WTC11 (cell line): ENCODE measurements around the gene ATXN1L. TPM values are rescaled to one million over a fixed set of nuclear protein-coding genes. Genes with fewer than 3 reads are reported as not detected.

ENCODE experiments used
- ATAC-seq: fragments of 200-7000 bp; cut with Tn5 transposase; 2 replicates; pipeline ENCODE4 v1.10.0; 2021; ENCODE audit warnings: mild to moderate bottlenecking, moderate library complexity
- CTCF ChIA-PET: fragments of 300-600 bp; sonication (Branson Sonifier 250); formaldehyde crosslinking; loops from one replicate; lab custom pipeline; 2021; ENCODE audit warnings: antibody characterized with exemption; lab: Charles Lee
- POLR2A ChIA-PET: fragments of 350-600 bp; sonication (Branson Sonifier 250); formaldehyde crosslinking; loops from one replicate; lab custom pipeline; 2021; ENCODE audit warnings: antibody characterized with exemption; lab: Charles Lee
- DNase-seq: peaks from one replicate; pipeline ENCODE4 v3.0.0; 2021; ENCODE audit warnings: low spot score
- H3K27ac Mint-ChIP-seq: 2 replicates; pipeline ENCODE4 v1.8.0; 2021; ENCODE audit warnings: mixed read lengths
- H3K27me3 Mint-ChIP-seq: 2 replicates; pipeline ENCODE4 v1.8.0; 2021; ENCODE audit warnings: low read depth, mild to moderate bottlenecking, moderate library complexity, mixed read lengths
- H3K36me3 Mint-ChIP-seq: 2 replicates; pipeline ENCODE4 v1.8.0; 2021; ENCODE audit warnings: mixed read lengths
- H3K4me1 Mint-ChIP-seq: 2 replicates; pipeline ENCODE4 v1.8.0; 2022; ENCODE audit warnings: mixed read lengths
- H3K4me3 Mint-ChIP-seq: 2 replicates; pipeline ENCODE4 v1.8.0; 2021; ENCODE audit warnings: mild to moderate bottlenecking, moderate library complexity, mixed read lengths
- H3K9me3 Mint-ChIP-seq: 2 replicates; pipeline ENCODE4 v1.8.0; 2021; ENCODE audit warnings: mixed read lengths
- ATF1 ChIP-seq: sonication (generic); formaldehyde crosslinking; IDR thresholded peaks from 2 replicates; pipeline ENCODE4 v1.8.1; 2023; ENCODE audit warnings: mild to moderate bottlenecking, moderate library complexity, missing genetic modification reagents
- ATF6 ChIP-seq: sonication (generic); formaldehyde crosslinking; IDR thresholded peaks from 2 replicates; pipeline ENCODE4 v1.8.1; 2023; ENCODE audit warnings: mild to moderate bottlenecking, missing genetic modification reagents
- CBFB ChIP-seq: sonication (generic); formaldehyde crosslinking; IDR thresholded peaks from 2 replicates; pipeline ENCODE4 v1.8.1; 2022; ENCODE audit warnings: mild to moderate bottlenecking, low read depth, missing genetic modification reagents
- E2F1 ChIP-seq: sonication (generic); formaldehyde crosslinking; IDR thresholded peaks from 2 replicates; pipeline ENCODE4 v1.8.0; 2022; ENCODE audit warnings: mild to moderate bottlenecking, missing genetic modification reagents
- FOXP1 ChIP-seq: sonication (generic); formaldehyde crosslinking; IDR thresholded peaks from 2 replicates; pipeline ENCODE4 v1.8.0; 2022; ENCODE audit warnings: missing genetic modification reagents, mild to moderate bottlenecking, moderate library complexity, borderline replicate concordance
- HMGA2 ChIP-seq: fragments of 250-450 bp; sonication (Bioruptor Pico); IDR thresholded peaks from 2 replicates; pipeline ENCODE4 v1.4.0; 2021; ENCODE audit warnings: mild to moderate bottlenecking, moderate library complexity
- JAZF1 ChIP-seq: fragments of 250-450 bp; sonication (Bioruptor Pico); IDR thresholded peaks from 2 replicates; pipeline ENCODE4 v1.9.0; 2021; ENCODE audit warnings: moderate library complexity, mild to moderate bottlenecking, inconsistent platforms
- KAT7 ChIP-seq: sonication (generic); formaldehyde crosslinking; IDR thresholded peaks from 2 replicates; pipeline ENCODE4 v1.8.1; 2023; ENCODE audit warnings: missing genetic modification reagents, mild to moderate bottlenecking, borderline replicate concordance
- OVOL2 ChIP-seq: fragments of 250-450 bp; sonication (Bioruptor Pico); IDR thresholded peaks from 2 replicates; pipeline ENCODE4 v1.9.0; 2021; ENCODE audit warnings: mild to moderate bottlenecking, borderline replicate concordance
- RELA ChIP-seq: sonication (generic); formaldehyde crosslinking; IDR thresholded peaks from 2 replicates; pipeline ENCODE4 v1.8.1; 2022; ENCODE audit warnings: missing genetic modification reagents, mild to moderate bottlenecking, borderline replicate concordance
- SMAD3 ChIP-seq: sonication (generic); formaldehyde crosslinking; IDR thresholded peaks from 2 replicates; pipeline ENCODE4 v1.8.0; 2022; ENCODE audit warnings: missing genetic modification reagents, mild to moderate bottlenecking, borderline replicate concordance
- TEAD1 ChIP-seq: sonication (generic); formaldehyde crosslinking; IDR thresholded peaks from 2 replicates; pipeline ENCODE4 v1.8.0; 2022; ENCODE audit warnings: mild to moderate bottlenecking, missing genetic modification reagents
- TP53 ChIP-seq: sonication (generic); formaldehyde crosslinking; IDR thresholded peaks from 2 replicates; pipeline ENCODE4 v1.8.1; 2023; ENCODE audit warnings: mild to moderate bottlenecking, missing genetic modification reagents
- ZNF416 ChIP-seq: fragments of 250-450 bp; sonication (Bioruptor Pico); IDR thresholded peaks from 2 replicates; pipeline ENCODE4 v1.9.0; 2021; ENCODE audit warnings: mild to moderate bottlenecking, inconsistent platforms
- ZNF423 ChIP-seq: fragments of 250-450 bp; sonication (Bioruptor Pico); IDR thresholded peaks from 2 replicates; pipeline ENCODE4 v2.1.2; 2022; ENCODE audit warnings: mild to moderate bottlenecking, moderate library complexity
- ZNF425 ChIP-seq: fragments of 250-450 bp; sonication (Bioruptor Pico); conservative IDR thresholded peaks from 2 replicates; pipeline ENCODE4 v1.9.0; 2021; ENCODE audit warnings: mild to moderate bottlenecking
- total RNA-seq: library from RNA; stranded (reverse); gene quantifications from 3 replicates; pipeline ENCODE4 v1.2.3, GENCODE V29; 2021
- TF ChIP-seq, protein P1 (sequence below): sonication (generic); formaldehyde crosslinking; IDR thresholded peaks from 2 replicates; pipeline ENCODE4 v1.8.1; 2022; ENCODE audit warnings: low read depth, mild to moderate bottlenecking, moderate library complexity, missing genetic modification reagents, borderline replicate concordance
- TF ChIP-seq, protein P2 (sequence below): sonication (generic); formaldehyde crosslinking; IDR thresholded peaks from 2 replicates; pipeline ENCODE4 v1.8.0; 2022; ENCODE audit warnings: mild to moderate bottlenecking, missing genetic modification reagents
- TF ChIP-seq, protein P3 (sequence below): sonication (generic); formaldehyde crosslinking; conservative IDR thresholded peaks from 2 replicates; pipeline ENCODE4 v1.8.1; 2022; ENCODE audit warnings: mild to moderate bottlenecking, missing genetic modification reagents

The ATXN1L gene
- total RNA-seq, 1 experiment from 2014 or later, result 23.2 TPM

GRCh38 chr16:71854369-71854948, 8.7 kb downstream of the ATXN1L start (continued):
- TF ChIP-seq E2F1 (CRISPR knock-in tag) (no peak), ZNF416 (CRISPR knock-in tag) (no peak)
- TF ChIP-seq, protein P1, sequence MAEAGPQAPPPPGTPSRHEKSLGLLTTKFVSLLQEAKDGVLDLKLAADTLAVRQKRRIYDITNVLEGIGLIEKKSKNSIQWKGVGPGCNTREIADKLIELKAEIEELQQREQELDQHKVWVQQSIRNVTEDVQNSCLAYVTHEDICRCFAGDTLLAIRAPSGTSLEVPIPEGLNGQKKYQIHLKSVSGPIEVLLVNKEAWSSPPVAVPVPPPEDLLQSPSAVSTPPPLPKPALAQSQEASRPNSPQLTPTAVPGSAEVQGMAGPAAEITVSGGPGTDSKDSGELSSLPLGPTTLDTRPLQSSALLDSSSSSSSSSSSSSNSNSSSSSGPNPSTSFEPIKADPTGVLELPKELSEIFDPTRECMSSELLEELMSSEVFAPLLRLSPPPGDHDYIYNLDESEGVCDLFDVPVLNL (CRISPR knock-in tag), result no peak

DNA sequence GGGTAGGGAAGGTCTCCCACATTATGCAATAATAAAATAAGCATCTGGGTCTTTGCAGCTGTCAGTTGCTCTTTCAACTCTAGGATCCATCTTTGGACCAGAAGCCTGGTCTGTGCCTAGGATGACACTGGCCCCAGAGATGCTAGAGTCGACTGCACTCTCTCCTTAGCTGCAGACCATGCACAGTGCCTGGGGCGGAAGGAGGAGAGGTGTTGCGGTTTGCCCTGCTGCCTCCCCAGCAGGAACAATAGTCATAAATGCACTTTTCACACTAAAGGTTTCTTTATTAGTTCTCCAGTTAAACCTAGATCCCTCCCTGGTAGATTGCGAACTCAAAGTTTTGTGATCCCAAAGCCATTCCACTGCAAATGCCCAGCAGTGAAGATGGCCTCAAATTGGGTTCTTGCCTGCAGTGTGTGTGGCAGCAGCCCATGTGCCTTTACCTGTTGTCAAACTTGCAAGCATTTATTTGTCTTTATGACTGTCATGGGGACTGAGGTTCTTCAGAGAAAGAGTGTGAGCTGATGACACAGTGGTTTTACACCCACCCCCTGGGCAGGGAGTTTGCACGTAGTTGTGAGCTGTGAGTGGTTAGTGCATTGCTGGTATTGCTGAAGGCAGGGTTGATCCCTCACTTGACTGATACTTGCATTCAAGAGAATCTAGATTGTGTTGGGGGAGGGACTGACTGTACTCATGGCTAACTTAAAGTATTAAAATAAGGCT, 10.3 kb downstream of the ATXN1L start:
- no peaks in the 10 kb centered on the region for H3K9me3 Mint-ChIP-seq
- H3K4me3 Mint-ChIP-seq, result no peak overlapping the region
- DNase-seq (no peak), ATAC-seq (no peak)
- H3K36me3 Mint-ChIP-seq, result peaks cover 13% of the 10 kb centered on the region
- 0 out of 2 replicates have a peak overlapping the region, but pooled peaks have one; percentile 32 for H3K27ac Mint-ChIP-seq
- H3K27me3 Mint-ChIP-seq, result no peaks in the 10 kb centered on the region
- H3K4me1 Mint-ChIP-seq, result no peaks in the 10 kb centered on the region
- CTCF ChIA-PET, result no interaction called here
- POLR2A ChIA-PET, result no interaction called here
- TF ChIP-seq RELA (CRISPR knock-in tag) (no peak), SMAD3 (no peak), JAZF1 (CRISPR knock-in tag) (no peak), TP53 (CRISPR knock-in tag) (no peak), ATF1 (no peak), CBFB (CRISPR knock-in tag) (no peak), ZNF425 (CRISPR knock-in tag) (no peak), TEAD1 (CRISPR knock-in tag) (no peak), HMGA2 (CRISPR knock-in tag) (no peak), FOXP1 (CRISPR knock-in tag) (no peak), E2F1 (CRISPR knock-in tag) (no peak), ZNF423 (CRISPR knock-in tag) (no peak), KAT7 (CRISPR knock-in tag) (no peak), OVOL2 (CRISPR knock-in tag) (no peak), ATF6 (CRISPR knock-in tag) (no peak)
- TF ChIP-seq, protein P2, sequence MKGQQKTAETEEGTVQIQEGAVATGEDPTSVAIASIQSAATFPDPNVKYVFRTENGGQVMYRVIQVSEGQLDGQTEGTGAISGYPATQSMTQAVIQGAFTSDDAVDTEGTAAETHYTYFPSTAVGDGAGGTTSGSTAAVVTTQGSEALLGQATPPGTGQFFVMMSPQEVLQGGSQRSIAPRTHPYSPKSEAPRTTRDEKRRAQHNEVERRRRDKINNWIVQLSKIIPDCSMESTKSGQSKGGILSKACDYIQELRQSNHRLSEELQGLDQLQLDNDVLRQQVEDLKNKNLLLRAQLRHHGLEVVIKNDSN (CRISPR knock-in tag), result no peak
- TF ChIP-seq, protein P3, sequence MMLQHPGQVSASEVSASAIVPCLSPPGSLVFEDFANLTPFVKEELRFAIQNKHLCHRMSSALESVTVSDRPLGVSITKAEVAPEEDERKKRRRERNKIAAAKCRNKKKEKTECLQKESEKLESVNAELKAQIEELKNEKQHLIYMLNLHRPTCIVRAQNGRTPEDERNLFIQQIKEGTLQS (CRISPR knock-in tag), result no peak
